Measurements from ENCODE around the gene TMEM151A. TPM values are rescaled to one million over a fixed set of nuclear protein-coding genes. Genes with fewer than 3 reads are reported as not detected.
A peak's percentile ranks its signal among the peaks of the same experiment; 100 is the strongest.
"Not testable (repeated sequence)": the region's sequence is repeated elsewhere in the genome, so short reads cannot be mapped to it uniquely, and the experiment has no call there.

The TMEM151A gene
- polyA plus RNA-seq, 3 donors = 0.07 to 0.09 TPM; not detected in 1

DNA sequence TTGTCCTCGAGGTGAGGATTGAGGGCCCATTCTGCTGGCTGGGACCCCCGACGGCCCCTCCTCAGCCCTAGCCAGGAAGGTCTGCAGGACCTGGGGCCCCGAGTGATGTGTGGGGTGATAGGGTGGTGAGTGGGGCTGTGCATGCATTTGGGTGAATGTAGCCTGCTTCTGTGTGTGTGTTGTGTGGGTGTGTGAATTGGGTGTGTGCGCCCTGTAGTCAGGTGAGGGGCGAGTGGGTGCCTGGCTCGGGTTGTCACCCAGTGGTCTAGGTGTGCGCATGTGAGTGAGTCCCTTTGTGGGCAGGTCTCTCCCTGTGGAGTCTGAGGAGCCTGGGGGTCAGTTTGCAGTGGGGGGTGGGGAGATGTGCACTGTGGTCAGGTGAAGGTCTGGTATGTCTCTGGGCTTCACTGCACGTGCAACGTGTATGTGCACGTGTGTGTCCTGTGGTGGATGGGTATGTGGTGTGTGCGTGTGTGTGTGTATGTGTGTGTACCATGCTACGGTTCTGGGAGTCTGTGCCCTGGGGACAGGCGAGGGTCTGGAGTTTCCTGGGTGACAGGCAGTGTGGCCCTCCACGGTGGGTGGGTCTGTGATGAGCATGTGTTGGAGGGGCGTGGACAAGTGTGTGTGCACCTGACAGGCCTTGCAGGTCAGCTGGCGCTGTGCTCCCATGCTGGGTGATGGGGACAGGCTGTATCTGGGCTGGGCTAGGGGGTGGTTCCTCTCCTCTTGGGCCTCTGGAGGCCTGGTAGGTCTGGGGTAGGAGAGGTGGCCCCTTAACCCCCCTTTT is 1.0 kb downstream of the TMEM151A start:
- no peak for DNase-seq (ENCODE audit: extremely low read depth in 1 of 11, low read depth in 9 of 11, low spot score in 4 of 11)

GRCh38 chr11:66293352-66293751 is 1.7 kb downstream of the TMEM151A start:
- no peak for DNase-seq (ENCODE audit: extremely low read depth in 1 of 11, low read depth in 9 of 11, low spot score in 4 of 11)

- DNase-seq (ENCODE audit: extremely low read depth in 1 of 11, low read depth in 9 of 11, low spot score in 4 of 11) = no peak
These were observed 2.3 kb downstream of the TMEM151A start for GRCh38 chr11:66293777-66294625.

DNA sequence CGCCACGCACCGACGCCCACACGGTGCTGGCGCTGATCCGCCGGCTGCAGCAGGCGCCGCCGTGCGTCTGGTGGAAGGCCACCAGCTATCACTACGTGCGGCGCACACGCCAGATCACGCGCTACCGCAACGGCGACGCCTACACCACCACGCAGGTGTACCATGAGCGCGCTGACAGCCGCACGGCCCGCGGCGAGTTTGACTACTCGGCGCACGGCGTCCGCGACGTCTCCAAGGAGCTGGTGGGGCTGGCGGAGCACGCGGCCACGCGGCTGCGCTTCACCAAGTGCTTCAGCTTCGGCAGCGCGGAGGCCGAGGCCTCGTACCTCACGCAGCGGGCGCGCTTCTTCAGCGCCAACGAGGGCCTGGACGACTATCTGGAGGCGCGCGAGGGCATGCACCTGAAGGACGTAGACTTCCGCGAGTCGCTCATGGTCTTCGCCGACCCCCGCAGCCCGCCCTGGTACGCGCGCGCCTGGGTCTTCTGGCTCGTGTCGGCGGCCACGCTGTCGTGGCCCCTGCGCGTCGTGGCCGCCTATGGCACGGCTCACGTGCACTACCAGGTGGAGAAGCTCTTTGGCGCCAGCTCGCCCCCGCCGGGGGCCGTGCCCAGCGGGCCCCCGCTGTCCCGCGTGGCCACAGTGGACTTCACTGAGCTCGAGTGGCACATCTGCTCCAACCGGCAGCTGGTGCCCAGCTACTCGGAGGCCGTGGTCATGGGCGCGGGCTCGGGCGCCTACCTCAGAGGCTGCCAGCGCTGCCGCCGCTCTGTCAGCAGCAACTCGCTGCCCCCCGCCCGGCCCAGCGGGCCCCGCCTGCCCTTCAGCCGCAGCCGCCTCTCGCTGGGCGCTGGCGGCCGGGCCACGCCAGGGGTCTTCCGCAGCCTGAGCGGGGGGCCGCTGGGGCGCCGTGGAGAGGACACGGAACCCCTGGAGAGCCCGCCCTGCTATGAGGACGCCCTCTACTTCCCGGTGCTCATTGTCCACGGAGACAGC is 3.2 kb downstream of the TMEM151A start:
- no peak for DNase-seq (ENCODE audit: extremely low read depth in 1 of 11, low read depth in 9 of 11, low spot score in 4 of 11)

DNA sequence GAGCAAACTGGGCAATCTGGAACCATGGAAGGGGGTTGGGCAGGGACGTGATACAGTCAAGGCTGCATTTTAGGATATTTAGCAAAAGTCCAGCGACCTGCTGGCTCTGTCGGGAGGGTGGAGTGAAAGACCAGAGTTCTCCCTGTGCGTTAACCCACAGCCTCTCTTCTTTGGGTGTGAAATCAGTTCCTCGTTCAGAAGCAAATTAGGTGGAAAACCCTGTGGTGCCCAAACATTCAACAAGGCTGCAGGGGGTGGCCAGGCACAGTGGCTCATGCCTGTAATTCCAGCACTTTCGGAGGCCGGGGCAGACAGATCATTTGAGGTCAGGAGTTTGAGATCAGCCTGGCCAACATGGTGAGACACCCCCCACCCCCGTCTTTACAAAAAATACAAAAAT is 5.9 kb downstream of the TMEM151A start:
- no peak for DNase-seq (ENCODE audit: extremely low read depth in 1 of 11, low read depth in 9 of 11, low spot score in 4 of 11)

DNA sequence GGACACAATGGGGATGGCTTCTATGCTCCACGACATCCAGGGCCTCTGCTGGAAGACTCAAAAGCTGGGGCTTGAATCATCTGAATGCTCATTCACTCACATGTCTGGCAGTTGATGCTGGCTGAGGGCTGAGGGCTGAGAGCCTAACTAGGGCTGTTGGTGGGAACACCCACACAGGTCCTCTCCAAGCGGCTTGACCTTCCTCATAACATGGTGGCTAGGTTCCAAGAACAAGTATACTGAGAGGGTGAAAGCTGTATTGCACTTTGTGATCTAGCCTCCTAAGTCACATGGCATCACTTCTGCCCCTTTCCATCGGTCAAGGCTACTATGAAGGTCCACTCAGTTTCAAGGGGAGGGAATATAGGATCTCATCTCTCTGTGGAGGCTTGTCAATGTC is 7.5 kb downstream of the TMEM151A start:
- DNase-seq (ENCODE audit: extremely low read depth in 1 of 11, low read depth in 9 of 11, low spot score in 4 of 11) = no peak

DNA sequence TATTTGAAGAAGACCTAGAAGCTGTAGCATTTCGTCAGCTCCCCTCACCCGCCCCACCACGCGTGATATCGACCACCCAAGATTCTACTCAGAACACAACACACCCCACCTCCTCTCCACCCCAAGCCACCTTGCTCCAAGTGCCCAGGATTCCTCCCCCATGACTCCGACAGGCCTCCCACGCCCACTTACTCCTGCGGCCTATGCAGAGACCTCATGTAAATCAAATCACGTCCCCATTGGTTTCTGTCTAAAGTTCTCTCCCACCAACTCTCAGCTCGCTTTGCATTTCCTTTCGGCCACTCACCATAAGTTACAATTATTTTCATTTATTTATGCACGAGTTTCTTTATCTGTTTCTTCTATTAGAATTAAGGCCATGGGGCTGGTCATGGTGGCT is 11.0 kb downstream of the TMEM151A start:
- DNase-seq (ENCODE audit: extremely low read depth in 1 of 11, low read depth in 9 of 11, low spot score in 4 of 11) = no peak

DNA sequence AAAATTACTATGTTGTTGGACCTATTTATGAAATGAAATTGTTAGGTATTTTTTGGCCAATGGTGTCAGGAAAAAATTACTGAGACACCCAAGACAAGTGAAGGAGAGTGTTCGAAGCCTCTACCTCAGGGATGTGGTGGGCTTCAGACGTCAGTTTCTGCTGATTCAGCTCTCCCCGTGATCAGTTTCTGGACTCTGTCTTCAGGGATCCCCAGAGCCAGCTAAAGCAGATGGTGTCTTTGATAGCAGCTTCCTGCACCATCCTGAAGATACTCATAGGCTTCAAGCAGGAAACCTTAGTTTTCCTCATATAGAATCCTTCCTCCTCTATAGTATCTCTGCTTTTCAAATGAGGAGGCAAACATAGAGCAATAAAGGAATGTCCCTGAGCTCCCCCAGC is 17.8 kb downstream of the TMEM151A start:
- no peak for DNase-seq (ENCODE audit: extremely low read depth in 1 of 11, low read depth in 9 of 11, low spot score in 4 of 11)

GRCh38 chr11:66310324-66310723 is 18.6 kb downstream of the TMEM151A start:
- no peak for DNase-seq (ENCODE audit: extremely low read depth in 1 of 11, low read depth in 9 of 11, low spot score in 4 of 11)

- DNase-seq (ENCODE audit: extremely low read depth in 1 of 11, low read depth in 9 of 11, low spot score in 4 of 11) = not testable (repeated sequence)
These were observed 19.2 kb downstream of the TMEM151A start for GRCh38 chr11:66310803-66311440.

DNA sequence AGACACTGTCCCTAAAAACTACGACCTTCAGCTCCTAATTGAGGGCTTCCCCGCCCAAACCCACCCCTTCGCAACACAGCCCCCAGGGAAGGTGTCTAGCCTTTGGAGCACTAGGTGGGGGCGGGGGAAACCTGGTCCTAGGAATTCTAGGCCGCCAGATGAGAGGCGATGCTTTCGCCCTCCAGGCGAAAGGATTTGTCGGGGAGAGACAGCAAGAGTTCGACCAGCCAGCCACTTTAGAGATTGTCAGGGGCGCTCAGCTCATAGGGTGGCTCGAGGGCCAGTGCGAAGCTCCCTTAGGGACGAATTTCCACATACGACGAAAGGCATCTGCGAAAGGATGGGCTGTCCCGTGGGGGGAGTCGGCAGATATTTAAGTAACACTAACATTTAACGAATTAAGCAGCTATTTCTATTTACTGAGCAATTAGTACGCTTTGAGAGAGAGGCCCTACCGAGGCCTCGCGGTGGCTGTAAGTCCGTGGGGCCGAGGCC is 19.8 kb downstream of the TMEM151A start:
- no peak for DNase-seq (ENCODE audit: extremely low read depth in 1 of 11, low read depth in 9 of 11, low spot score in 4 of 11)

DNA sequence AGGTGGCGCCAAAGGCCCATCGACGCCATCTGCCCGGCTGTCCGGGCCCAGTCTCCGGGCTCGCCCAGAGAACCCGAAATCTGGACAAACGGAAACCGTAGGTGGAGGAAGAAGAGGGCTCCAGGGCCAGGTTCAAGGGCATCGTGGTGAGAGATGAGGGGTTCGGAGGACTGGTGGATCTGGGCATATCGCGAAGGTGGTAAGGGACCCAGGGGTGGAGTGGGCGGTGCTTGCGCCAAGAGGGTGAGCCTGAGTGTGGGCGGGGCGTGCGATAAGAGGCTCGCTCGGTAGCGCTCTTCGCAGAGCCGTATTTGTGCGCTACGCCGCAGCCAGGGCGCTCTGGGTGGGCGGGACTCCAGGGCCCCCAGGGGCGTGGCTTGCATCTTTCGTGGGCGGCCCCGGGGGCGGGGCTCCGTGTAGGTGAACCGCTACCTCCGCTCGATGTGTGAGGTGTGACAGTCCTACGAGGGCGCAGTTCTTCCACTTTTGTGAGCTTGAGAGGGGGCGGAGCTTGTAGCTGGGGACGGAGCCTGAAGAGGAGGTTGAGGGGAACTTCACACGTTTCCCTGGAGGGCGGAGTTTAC is 20.4 kb downstream of the TMEM151A start:
- peak in 10 of 11 donors; percentile 79 to 89 (median 87) for DNase-seq (ENCODE audit: extremely low read depth in 1 of 11, low read depth in 9 of 11, low spot score in 4 of 11)

DNA sequence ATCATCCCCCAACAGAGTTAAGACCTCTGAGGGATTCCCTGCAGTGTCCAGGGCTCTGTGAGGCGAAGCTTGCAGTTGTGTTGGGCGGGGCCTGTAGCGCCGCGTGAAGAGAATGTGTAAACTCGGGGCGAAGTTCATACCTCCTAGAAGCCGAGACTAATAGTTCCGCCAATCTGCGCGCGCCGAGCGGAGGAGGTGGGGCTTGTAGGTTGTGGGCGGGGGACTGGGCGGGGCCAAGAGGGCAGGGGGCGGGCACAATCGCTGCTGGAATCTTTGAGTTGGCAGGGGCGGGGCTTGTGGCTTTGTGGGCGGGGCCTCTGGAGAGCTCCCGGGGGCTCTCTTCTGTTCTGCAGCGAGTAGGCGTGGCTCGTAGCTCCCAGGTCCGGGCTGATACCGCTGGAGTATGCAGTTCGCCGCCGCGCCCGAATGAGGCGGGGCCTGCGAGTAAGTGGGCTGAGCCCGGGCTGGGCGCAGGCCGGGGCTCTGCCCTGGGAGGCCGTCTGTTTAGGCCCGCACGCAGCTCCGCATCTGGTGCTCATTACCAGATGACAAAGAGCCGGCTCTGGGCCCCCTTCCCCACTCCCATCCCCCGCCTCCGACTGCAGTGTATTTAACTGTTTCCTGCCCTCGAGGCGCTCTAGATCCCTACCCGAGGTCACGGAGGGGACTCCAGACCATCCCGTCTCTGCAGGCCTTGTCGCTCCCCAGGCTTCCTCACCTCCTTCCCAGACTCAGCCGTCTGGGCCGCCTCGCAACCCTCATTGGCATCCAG is 21.0 kb downstream of the TMEM151A start:
- peak in 10 of 11 donors; percentile 91 to 98 (median 97) for DNase-seq (ENCODE audit: extremely low read depth in 1 of 11, low read depth in 9 of 11, low spot score in 4 of 11)

DNA sequence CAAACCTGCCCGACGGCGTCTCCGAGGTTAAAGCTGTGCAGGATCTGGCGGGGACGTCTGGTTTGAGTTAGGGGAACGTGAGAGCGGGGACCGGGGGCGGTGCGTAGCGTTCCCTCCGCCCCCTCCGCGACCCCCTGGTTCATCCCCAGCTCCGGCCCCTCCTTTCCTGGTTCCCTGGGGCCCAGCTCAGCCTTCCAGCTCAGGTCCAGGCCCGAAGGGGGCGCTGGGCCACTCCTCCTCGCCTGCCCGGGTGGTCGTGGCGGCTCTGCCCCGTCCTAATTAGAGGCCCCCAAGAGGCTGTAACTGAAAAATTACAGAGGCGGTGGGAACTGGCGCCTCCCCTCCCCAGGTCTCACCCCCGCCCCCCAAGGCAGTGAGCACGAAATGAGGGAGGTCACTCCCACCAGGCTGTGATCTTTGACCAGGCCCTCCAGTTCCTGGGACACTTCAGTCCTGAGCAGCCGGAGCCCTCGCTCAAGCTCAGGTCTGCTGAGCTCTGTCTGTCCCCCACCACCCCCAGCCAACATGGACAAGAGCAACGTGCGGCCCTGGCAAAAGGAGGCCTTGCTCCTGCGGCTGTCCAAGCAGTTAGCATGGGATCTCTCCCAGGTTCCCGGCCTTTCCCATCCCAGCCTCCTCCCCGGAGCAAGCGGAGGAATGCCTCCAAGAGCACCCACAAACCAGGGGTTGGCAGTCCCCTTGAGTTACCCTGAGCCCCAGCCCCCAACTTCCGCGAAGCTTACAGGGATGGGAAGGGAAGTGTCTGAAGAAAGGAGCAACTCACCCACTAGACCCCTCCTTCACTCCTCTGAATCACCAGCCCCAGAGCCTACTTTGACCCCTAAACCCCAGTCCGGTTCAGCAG is 21.9 kb downstream of the TMEM151A start:
- DNase-seq (ENCODE audit: extremely low read depth in 1 of 11, low read depth in 9 of 11, low spot score in 4 of 11) = peak in 5 of 11 donors; percentile 66 to 82 (median 74)

- DNase-seq (ENCODE audit: extremely low read depth in 1 of 11, low read depth in 9 of 11, low spot score in 4 of 11) = no peak
These were observed 22.4 kb downstream of the TMEM151A start for GRCh38 chr11:66314186-66314501.

Measured in renal cortex interstitium (tissue), 11 donors.